Lower lobe of right lung (tissue), 2 donors: ENCODE results near the gene SPACA6. TPM values are rescaled to one million over a fixed set of nuclear protein-coding genes. Genes with fewer than 3 reads are reported as not detected.

Source experiments
- ATAC-seq, 2 donors: fragments of 200-7000 bp; cut with Tn5 transposase; one replicate each; pipeline ENCODE4 v1.9.1; 2020 to 2022; ENCODE audit warnings: mild to moderate bottlenecking in 2 of 2, moderate library complexity in 2 of 2
- DNase-seq: peaks from one replicate; pipeline ENCODE4 v3.0.0-alpha.2; 2020
- H3K27ac ChIP-seq: fragments of 200-600 bp; one replicate; pipeline ENCODE4 v1.8.0; 2022
- H3K27me3 ChIP-seq: fragments of 200-600 bp; one replicate; pipeline ENCODE4 v1.8.0; 2022; ENCODE audit warnings: low read depth
- H3K36me3 ChIP-seq: fragments of 200-600 bp; one replicate; pipeline ENCODE4 v1.8.0; 2022; ENCODE audit warnings: mild to moderate bottlenecking
- H3K4me1 ChIP-seq: fragments of 200-600 bp; one replicate; pipeline ENCODE4 v1.8.0; 2022
- H3K4me3 ChIP-seq: fragments of 200-600 bp; one replicate; pipeline ENCODE4 v1.8.0; 2022; ENCODE audit warnings: mild to moderate bottlenecking
- H3K9me3 ChIP-seq: fragments of 200-600 bp; one replicate; pipeline ENCODE4 v1.8.0; 2022
- CTCF ChIP-seq: fragments of 200-600 bp; IDR thresholded peaks from one replicate; pipeline ENCODE4 v1.8.0; 2022; ENCODE audit warnings: antibody characterized with exemption, mild to moderate bottlenecking
- intact Hi-C: fragments of 100-400 bp; cut with DNase I; formaldehyde crosslinking; loops from one replicate; pipeline ENCODE4 v1.11.0; 2022
- total RNA-seq: library from RNA; stranded (reverse); fragmentation: NEBNext Ultra II Directional; extraction: Animal tissue kit (Norgen Biotek cat#: 25700); gene quantifications from one replicate; pipeline ENCODE4 v1.2.1, GENCODE V29; 2021
- donor health status: DM: no; HTN: yes; CAD: no; lungs with severe emphysema.

The SPACA6 gene
- total RNA-seq, 1 donor from 2014 or later: 19.8 TPM

- no peaks in the 10 kb centered on the region for H3K27me3 ChIP-seq
- peak overlapping the region; percentile 95 for H3K27ac ChIP-seq
- peak overlapping the region; percentile 82 for H3K4me3 ChIP-seq
- DNase-seq: peak; percentile 64
- intact Hi-C loops: no loop called here
- peak; percentile 2 to 28 for ATAC-seq
- H3K4me1 ChIP-seq: peaks cover 29% of the 10 kb centered on the region
- peaks cover 40% of the 10 kb centered on the region for H3K36me3 ChIP-seq
- no peak for TF ChIP-seq CTCF
- H3K9me3 ChIP-seq: no peaks in the 10 kb centered on the region
These were observed 9.9 kb downstream of the SPACA6 start for GRCh38 chr19:51702825-51703574.

GRCh38 chr19:51703575-51704515 is 10.7 kb downstream of the SPACA6 start:
- TF ChIP-seq CTCF: peak; percentile 58

GRCh38 chr19:51704626-51705025 is 11.5 kb downstream of the SPACA6 start:
- no peaks in the 10 kb centered on the region for H3K27me3 ChIP-seq

More at GRCh38 chr19:51703575-51704515, 10.7 kb downstream of the SPACA6 start:
- Histone ChIP-seq H3K4me3 (peak overlapping the region; percentile 82), H3K9me3 (no peaks in the 10 kb centered on the region), H3K4me1 (peaks cover 29% of the 10 kb centered on the region), H3K36me3 (peaks cover 31% of the 10 kb centered on the region), H3K27ac (peak overlapping the region; percentile 95), H3K27me3 (no peaks in the 10 kb centered on the region)
- intact Hi-C loops: no loop called here
- DNase-seq (peak; percentile 99), ATAC-seq (peak; percentile 95 to 97)

GRCh38 chr19:51706296-51706695 is 13.2 kb downstream of the SPACA6 start:
- TF ChIP-seq CTCF: no peak
- H3K27ac ChIP-seq: no peak overlapping the region
- no peak for ATAC-seq

More at GRCh38 chr19:51704626-51705025, 11.5 kb downstream of the SPACA6 start:
- peak overlapping the region; percentile 82 for H3K4me3 ChIP-seq
- no peaks in the 10 kb centered on the region for H3K9me3 ChIP-seq
- H3K27ac ChIP-seq: peak overlapping the region; percentile 95
- TF ChIP-seq CTCF: no peak
- ATAC-seq (no peak), DNase-seq (no peak)
- H3K4me1 ChIP-seq: peaks cover 29% of the 10 kb centered on the region
- intact Hi-C loops: no loop called here
- H3K36me3 ChIP-seq: peaks cover 25% of the 10 kb centered on the region

GRCh38 chr19:51706885-51707284 is 13.8 kb downstream of the SPACA6 start:
- Histone ChIP-seq H3K27me3 (no peaks in the 10 kb centered on the region), H3K4me1 (peaks cover 26% of the 10 kb centered on the region), H3K9me3 (no peaks in the 10 kb centered on the region), H3K36me3 (peaks cover 25% of the 10 kb centered on the region), H3K4me3 (no peak overlapping the region), H3K27ac (no peak overlapping the region)
- no peak for ATAC-seq
- intact Hi-C loops: no loop called here
- no peak for DNase-seq
- TF ChIP-seq CTCF: no peak

More at GRCh38 chr19:51706296-51706695, 13.2 kb downstream of the SPACA6 start:
- peaks cover 25% of the 10 kb centered on the region for H3K36me3 ChIP-seq
- no peak overlapping the region for H3K4me3 ChIP-seq
- DNase-seq: no peak
- no peaks in the 10 kb centered on the region for H3K9me3 ChIP-seq
- peaks cover 29% of the 10 kb centered on the region for H3K4me1 ChIP-seq
- intact Hi-C loops: no loop called here
- H3K27me3 ChIP-seq: no peaks in the 10 kb centered on the region
